Measurements from ENCODE around the gene BRD3OS.
A peak's percentile ranks its signal among the peaks of the same experiment; 100 is the strongest.

BRD3OS gene

GRCh38 chr9:134026581-134026980 lies 1.3 kb downstream of the BRD3OS start:
- TF ChIP-seq, protein P1, sequence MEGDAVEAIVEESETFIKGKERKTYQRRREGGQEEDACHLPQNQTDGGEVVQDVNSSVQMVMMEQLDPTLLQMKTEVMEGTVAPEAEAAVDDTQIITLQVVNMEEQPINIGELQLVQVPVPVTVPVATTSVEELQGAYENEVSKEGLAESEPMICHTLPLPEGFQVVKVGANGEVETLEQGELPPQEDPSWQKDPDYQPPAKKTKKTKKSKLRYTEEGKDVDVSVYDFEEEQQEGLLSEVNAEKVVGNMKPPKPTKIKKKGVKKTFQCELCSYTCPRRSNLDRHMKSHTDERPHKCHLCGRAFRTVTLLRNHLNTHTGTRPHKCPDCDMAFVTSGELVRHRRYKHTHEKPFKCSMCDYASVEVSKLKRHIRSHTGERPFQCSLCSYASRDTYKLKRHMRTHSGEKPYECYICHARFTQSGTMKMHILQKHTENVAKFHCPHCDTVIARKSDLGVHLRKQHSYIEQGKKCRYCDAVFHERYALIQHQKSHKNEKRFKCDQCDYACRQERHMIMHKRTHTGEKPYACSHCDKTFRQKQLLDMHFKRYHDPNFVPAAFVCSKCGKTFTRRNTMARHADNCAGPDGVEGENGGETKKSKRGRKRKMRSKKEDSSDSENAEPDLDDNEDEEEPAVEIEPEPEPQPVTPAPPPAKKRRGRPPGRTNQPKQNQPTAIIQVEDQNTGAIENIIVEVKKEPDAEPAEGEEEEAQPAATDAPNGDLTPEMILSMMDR (IDR thresholded peaks at IDR 0.05; ENCODE audit: control insufficient read depth, extremely low read depth, insufficient read depth), result no peak
- no peak for DNase-seq (ENCODE audit: low read depth)
- H3K4me3 ChIP-seq (ENCODE audit: low read depth, low read length), result peak overlapping the region; percentile 88

- DNase-seq (ENCODE audit: low read depth), result no peak
- TF ChIP-seq, protein P1 (IDR thresholded peaks at IDR 0.05; ENCODE audit: control insufficient read depth, extremely low read depth, insufficient read depth), result no peak
- no peak overlapping the region for H3K4me3 ChIP-seq (ENCODE audit: low read depth, low read length)
Measured at GRCh38 chr9:134026981-134027380, 1.7 kb downstream of the BRD3OS start.

- no peak for DNase-seq (ENCODE audit: low read depth)
- TF ChIP-seq, protein P1 (IDR thresholded peaks at IDR 0.05; ENCODE audit: control insufficient read depth, extremely low read depth, insufficient read depth), result no peak
- no peak overlapping the region for H3K4me3 ChIP-seq (ENCODE audit: low read depth, low read length)
Measured at GRCh38 chr9:134027561-134027960, 2.3 kb downstream of the BRD3OS start.

DNA sequence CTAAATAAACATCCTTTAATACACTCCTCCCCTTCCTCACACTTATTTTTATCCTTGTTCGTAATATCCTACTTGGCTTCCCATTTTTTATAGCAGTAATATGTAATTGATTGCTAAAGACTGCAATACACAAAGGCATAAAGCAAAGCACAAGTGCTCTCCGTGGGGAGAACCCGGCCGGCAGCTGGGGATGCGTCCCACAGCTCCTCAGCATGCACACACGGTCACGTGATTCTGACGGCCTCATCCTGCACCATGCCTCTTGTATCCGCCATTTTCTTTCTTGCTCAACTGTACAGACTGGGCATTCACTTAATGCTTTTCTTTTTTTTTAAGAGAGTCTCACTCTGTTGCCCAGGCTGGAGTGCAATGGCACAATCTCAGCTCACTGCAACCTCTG lies 2.8 kb downstream of the BRD3OS start:
- TF ChIP-seq, protein P1 (IDR thresholded peaks at IDR 0.05; ENCODE audit: control insufficient read depth, extremely low read depth, insufficient read depth), result no peak
- no peak for DNase-seq (ENCODE audit: low read depth)
- no peak overlapping the region for H3K4me3 ChIP-seq (ENCODE audit: low read depth, low read length)

DNA sequence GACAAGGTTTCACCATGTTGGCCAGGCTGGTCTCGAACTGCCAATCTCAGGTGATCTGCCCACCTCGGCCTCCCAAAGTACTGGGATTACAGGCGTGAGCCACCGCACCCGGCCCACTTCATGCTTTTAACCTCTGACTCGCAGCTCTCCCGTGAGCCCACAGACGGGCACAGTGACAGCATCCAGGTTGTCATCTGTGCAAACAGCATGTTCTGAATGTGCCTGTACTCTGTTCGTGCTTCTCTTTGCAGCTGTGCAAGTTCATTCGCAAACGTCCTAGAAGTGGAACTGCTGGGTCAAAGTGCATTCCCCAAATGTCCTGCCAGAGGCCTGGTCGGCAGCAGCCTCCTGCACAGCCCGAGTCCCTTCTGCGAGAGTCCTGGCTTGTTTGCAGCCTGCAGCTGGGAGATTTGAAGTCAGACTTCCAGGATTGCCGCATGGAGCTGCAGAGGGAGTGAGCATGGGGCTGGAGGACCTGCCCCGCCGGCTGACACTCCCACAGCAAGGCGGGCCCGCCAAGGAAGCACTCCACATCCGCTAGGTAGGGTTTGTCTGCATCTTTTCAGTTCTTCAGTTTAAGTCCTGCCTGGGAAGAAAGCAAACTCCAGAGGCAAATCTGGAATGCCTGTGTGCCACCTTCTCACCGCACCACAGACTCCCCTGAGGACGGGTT lies 3.4 kb downstream of the BRD3OS start:
- TF ChIP-seq, protein P1 (IDR thresholded peaks at IDR 0.05; ENCODE audit: control insufficient read depth, extremely low read depth, insufficient read depth), result no peak
- H3K4me3 ChIP-seq (ENCODE audit: low read depth, low read length), result no peak overlapping the region
- no peak for DNase-seq (ENCODE audit: low read depth)

DNA sequence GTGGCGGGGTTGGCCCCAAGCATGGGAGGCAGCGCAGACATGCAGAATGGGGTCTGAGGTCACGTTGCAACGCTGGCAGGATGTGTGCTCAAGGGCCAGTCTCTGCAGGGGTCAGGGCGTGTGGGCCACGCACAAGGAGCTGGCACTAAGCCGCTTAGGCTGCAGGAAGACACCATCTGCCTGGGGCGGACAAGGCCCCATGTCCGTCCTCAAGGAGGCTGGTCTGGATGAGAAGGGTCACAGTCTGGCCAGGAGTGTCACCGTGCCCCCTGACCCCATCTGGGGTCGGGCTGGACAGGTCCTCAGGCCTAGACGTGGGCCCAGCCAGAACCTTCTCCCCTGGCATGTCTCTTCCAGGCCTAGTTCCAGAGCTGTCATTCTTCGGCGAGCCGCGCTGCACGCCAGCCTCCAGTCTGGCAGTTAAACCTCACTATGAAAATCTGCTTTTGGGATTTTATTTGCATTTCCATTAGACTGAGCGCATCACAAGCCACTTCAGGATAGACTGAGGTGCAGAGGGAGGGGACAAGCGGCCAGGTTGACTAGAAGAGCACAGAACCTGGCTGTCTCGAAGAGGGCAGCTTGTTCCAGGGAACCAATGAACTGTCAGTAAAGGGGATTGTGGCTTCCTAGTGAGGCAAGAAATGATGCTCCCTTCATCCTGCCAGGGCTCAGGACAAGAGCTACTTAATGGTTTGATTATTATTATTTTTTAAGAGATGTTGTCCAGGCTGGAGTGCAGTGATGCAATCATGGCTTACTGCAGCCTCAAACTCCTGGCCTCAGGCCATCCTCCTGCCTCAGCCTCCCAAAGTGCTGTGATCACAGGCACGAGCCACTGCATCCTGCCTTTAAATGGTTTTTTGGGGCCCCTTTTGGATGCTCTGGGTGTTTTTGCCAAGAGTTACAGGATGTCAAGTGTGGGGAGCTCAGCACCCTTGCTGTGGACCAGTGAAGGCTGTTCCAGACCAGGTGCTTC lies 4.3 kb downstream of the BRD3OS start:
- no peak for DNase-seq (ENCODE audit: low read depth)
- H3K4me3 ChIP-seq (ENCODE audit: low read depth, low read length), result no peak overlapping the region
- TF ChIP-seq, protein P1 (IDR thresholded peaks at IDR 0.05; ENCODE audit: control insufficient read depth, extremely low read depth, insufficient read depth), result no peak

Data from LNCaP clone FGC (cell line).